Measurements from ENCODE around the gene MYO7A.

Gene MYO7A

GRCh38 chr11:77127235-77127911 is 673 bp upstream of the MYO7A start:
- no peak for DNase-seq (ENCODE audit: low read depth)

- DNase-seq (ENCODE audit: low read depth): no peak
These were observed 1.2 kb downstream of the MYO7A start for GRCh38 chr11:77129069-77129841.

- no peak for DNase-seq (ENCODE audit: low read depth)
These were observed 2.1 kb downstream of the MYO7A start for GRCh38 chr11:77129842-77130756.

GRCh38 chr11:77130763-77131513 is 2.9 kb downstream of the MYO7A start:
- DNase-seq (ENCODE audit: low read depth): no peak

GRCh38 chr11:77131560-77131959 is 3.5 kb downstream of the MYO7A start:
- DNase-seq (ENCODE audit: low read depth): no peak

- DNase-seq (ENCODE audit: low read depth): no peak
These were observed 7.0 kb downstream of the MYO7A start for GRCh38 chr11:77135069-77135468.

- DNase-seq (ENCODE audit: low read depth): no peak
These were observed 8.0 kb downstream of the MYO7A start for GRCh38 chr11:77136074-77136473.

- no peak for DNase-seq (ENCODE audit: low read depth)
These were observed 8.9 kb downstream of the MYO7A start for GRCh38 chr11:77136784-77137420.

GRCh38 chr11:77137421-77137820 is 9.4 kb downstream of the MYO7A start:
- no peak for DNase-seq (ENCODE audit: low read depth)

GRCh38 chr11:77138106-77138649 is 10.1 kb downstream of the MYO7A start:
- no peak for DNase-seq (ENCODE audit: low read depth)

GRCh38 chr11:77139201-77139600 is 11.2 kb downstream of the MYO7A start:
- DNase-seq (ENCODE audit: low read depth): no peak

- DNase-seq (ENCODE audit: low read depth): no peak
These were observed 12.3 kb downstream of the MYO7A start for GRCh38 chr11:77140231-77140851.

GRCh38 chr11:77141034-77141433 is 13.0 kb downstream of the MYO7A start:
- no peak for DNase-seq (ENCODE audit: low read depth)

- DNase-seq (ENCODE audit: low read depth): no peak
These were observed 13.4 kb downstream of the MYO7A start for GRCh38 chr11:77141475-77141874.

- DNase-seq (ENCODE audit: low read depth): no peak
These were observed 14.3 kb downstream of the MYO7A start for GRCh38 chr11:77142091-77142975.

- no peak for DNase-seq (ENCODE audit: low read depth)
These were observed 15.5 kb downstream of the MYO7A start for GRCh38 chr11:77143405-77144020.

- DNase-seq (ENCODE audit: low read depth): no peak
These were observed 16.3 kb downstream of the MYO7A start for GRCh38 chr11:77144196-77144856.

- DNase-seq (ENCODE audit: low read depth): no peak
These were observed 16.9 kb downstream of the MYO7A start for GRCh38 chr11:77144857-77145428.
